GM21786 (cell line): ENCODE results near the gene JPT2.
"Not testable (repeated sequence)": the region's sequence is repeated elsewhere in the genome, so short reads cannot be mapped to it uniquely, and the experiment has no call there.

ENCODE experiments used
- ATAC-seq: cut with Tn5 transposase; IDR thresholded peaks from one replicate; pipeline ENCODE4 v1.9.1; 2021; ENCODE audit not compliant: unreplicated experiment

The JPT2 gene

DNA sequence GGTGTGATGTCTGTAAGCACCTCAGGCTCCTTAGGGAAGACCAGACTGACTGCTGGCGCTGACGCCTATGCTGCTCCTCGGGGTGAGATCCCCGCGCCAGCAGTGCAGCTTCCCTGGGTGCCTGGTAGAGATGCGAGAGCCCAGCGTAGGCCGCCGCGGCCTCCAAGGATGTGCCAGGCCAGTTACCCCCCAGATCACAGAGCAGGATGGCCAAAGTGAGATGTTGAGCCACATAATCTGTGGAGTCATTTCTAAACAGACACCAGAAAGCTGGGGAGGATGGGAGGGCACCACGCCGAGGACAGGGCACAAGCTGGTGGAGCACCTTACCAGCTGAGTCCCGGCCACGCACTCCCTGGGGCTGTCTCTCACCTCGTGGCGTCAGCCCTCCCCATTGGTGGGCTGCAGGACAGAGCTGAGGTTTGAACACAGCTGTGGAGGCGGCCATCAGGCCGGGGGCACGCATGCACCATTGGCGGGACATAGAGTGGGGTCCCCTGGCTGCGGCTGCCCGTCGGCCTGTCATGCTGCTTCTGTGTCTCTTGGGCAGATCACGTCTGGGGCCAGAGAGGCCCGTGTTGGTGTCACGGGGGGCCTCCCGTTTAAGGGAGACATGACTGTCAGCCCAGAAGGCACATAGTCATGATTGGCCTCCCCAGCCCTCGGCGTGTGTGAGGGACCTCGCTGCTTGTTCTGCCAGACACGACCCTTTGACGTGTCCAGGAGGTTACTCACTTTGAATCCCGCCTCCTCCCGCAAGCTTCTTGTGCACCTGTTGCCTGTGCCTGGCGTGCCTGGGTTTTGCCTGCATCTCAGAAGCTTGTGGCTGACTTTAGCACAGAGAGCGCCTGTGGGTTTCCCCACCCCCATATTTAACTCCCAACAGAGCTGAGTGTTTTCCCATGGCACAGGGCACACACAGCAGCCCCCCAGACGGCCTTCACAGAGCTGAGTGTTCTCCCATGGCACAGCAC lies 49.9 kb downstream of the JPT2 start:
- no peak for ATAC-seq

DNA sequence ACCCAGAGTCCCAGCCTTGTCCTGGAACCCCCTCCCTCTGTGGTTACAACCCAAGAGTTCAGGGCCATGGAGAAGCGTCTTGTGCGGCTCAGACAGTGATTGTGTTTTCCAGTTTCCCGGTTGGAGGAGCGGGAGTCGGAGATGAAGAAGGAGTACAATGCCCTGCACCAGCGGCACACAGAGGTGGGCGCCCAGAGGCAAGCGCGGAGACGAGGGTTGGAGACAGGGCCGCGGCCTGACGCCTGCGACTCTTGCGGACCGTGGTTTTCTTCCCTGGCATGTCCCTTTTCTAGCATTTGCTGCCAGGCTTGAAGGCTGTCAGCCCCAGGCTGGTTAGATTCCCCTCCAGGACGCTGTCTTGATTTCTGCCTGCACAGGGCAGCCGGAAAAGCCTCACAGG lies 50.9 kb downstream of the JPT2 start:
- ATAC-seq, result no peak

DNA sequence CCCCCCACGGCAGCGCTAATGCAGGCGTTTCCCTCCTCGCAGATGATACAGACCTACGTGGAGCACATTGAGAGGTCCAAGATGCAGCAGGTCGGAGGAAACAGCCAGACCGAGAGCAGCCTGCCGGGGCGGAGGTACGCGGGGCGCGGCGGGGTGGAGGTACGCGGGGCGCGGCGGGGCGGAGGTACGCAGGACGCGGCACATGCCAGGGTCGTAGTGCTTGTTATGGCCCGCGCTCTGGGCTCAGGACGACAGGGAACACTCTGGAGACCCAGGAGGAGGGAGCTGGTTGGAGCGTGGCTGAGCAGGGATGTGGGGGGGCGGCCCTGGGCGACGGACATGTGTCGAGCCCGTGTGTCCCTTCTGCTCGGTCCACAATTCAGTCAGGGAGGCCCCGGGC lies 51.4 kb downstream of the JPT2 start:
- ATAC-seq, result no peak

DNA sequence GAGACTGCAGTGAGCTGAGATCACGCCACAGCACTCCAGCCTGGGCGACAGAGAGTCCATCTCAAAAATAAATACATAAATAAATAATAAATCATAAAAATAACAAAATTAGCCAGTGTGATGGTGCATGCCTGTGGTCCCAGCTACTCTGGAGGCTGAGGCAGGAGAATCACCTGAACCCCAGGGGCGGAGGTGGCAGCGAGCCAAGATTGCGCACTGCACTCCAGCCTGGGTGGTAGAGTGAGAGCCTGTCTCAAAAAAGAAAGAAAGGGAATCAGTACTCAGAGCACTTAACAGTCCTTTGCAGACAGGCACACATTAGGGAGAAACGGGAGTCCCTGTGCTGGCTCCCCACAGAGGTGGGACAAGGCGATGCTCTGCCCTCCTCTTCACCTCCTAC lies 53.0 kb downstream of the JPT2 start:
- ATAC-seq, result no peak

DNA sequence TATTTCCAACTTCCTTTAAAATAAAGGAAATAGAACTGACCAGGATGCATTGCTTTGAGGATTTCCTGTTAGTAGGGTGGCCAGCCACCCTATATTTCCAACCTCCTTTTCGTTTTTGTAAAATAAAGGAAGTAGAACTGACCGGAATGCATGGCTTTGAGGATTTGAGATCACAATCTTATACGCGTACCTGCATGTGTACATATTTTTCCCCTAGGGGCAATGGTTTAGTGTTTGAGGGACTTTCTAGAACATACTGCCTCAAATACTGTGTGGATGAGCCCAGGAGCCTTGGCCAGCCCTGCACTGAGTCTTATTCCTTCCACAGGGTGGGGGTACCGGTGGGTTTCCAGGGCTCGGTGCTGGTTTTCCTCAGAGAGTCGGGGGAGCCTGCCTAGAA lies 53.5 kb downstream of the JPT2 start:
- no peak for ATAC-seq

DNA sequence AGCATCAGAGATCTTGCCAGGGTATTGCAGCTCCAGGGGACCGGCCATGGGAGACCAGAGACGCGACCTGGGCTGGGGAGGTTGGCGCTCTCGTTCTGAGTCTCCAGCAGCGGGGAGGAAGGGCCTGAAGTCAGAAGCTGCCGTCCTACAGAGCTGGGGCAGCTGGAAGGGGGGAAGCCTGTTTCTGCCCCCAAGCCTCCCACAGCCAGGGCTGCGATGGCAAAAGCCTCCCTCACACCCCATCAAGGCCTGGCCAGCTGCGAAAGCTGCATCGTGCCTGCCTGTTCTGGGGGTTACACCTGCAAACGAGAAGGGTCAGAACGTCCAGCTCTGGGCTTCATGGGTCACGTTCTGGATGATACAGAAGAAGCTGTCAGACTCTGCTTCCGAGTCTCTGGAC lies 54.0 kb downstream of the JPT2 start:
- no peak for ATAC-seq

DNA sequence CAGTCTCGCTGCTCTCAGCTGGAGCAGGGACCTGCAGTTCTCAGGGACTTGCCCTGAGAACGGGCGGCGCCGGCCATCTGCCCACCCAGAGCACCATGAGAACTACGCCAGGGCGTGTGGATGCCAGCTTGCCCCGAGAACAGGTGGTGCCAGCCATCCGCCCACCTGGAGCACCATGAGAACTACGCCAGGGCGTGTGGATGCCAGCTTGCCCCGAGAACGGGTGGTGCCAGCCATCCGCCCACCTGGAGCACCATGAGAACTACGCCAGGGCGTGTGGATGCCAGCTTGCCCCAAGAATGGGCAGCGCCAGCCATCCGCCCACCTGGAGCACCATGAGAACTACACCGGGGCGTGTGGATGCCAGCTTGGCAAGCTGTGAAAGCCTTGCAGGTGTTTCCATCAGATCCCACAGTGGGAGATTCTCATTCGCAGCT lies 54.5 kb downstream of the JPT2 start:
- ATAC-seq, result not testable (repeated sequence)

DNA sequence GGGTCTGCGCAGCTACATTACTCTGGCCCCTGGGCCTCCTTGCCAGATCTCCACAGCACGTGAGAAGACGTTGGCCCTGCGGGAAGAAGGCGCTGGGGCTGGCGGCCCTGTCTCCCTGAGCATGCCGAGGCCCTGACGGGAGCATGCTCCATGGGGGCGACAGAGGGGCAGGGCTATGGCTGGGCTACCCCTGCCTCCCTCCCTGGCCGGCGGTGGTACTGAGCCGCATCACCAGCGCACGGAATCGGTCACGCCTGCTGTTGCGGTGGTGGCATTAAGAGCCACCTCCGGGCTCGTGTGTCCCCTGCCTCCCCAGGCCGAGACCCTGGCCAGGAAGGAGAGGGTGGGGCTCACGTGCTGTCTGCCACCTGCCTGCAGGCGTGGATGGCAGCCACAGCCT lies 56.0 kb downstream of the JPT2 start:
- ATAC-seq, result no peak

DNA sequence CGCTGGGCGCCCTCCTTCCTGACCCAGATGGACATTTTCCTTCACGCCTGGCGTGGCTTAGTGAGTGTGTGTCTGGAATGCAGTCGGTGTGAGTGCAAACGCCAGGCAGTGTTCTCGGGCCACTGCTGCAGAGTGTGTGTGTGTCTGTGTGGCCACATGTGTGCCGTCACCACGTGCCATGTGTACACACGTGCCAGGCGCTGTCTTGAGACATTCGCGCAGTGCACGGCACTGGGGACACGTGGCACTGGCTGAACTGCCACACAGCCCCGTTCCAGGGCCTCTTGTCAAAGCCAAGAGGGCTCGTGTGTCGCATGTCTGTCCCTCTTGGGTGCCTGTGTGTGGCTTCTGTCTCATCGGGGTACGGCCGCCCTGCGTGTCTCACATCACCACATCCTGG lies 56.7 kb downstream of the JPT2 start:
- no peak for ATAC-seq

DNA sequence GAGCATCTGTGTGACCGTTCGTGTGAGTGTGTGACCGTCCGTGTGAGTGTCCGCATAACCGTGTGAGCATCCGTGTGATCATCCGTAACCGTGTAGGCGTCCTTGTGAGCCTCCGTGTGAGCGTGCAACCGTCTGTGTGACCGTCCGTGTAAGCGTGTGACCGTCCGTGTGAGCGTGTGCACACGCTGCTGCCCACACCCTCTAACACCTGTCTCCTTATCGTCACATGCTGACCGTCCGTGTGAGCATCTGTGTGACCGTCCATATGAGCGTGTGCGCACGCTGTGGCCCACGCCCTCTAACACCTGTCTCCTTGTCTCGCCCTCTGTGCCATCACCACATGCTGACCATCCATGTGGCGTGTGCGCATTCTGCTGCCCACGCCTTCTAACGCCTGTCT lies 62.2 kb downstream of the JPT2 start:
- no peak for ATAC-seq

DNA sequence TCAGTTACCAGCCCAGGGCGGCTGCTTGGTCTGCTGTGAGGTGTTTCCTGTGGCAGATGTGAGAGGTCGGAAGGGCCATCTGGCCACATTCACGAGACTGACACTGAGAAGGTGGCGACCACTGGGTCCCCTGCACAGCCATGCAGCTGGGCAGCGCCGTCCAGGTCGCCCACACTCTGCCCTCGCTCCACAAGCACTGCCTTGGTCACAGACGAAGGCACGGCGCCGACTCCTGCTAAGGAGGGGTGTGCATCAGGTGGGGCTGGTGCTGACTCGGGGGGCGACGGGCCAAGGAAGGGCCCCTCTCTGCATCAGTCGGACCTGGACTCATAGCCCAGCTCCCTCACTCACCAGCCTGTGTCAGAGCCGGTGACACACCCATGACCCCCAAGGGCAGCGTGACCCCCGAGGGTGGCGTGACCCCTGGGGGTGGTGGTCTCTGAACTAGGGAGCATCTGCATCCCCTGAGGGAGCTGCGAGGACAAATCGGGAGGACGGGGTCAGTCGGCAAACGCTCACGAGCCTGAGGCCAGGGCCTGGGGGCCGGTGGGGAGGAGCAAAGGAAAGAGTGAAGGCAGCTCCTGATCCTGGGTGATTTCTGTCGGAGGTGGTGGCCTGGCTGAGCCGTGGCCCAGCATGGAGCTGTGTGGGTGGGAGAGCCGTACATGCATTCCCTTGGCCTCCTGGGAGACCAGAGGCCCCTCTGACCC lies 62.9 kb downstream of the JPT2 start:
- no peak for ATAC-seq

DNA sequence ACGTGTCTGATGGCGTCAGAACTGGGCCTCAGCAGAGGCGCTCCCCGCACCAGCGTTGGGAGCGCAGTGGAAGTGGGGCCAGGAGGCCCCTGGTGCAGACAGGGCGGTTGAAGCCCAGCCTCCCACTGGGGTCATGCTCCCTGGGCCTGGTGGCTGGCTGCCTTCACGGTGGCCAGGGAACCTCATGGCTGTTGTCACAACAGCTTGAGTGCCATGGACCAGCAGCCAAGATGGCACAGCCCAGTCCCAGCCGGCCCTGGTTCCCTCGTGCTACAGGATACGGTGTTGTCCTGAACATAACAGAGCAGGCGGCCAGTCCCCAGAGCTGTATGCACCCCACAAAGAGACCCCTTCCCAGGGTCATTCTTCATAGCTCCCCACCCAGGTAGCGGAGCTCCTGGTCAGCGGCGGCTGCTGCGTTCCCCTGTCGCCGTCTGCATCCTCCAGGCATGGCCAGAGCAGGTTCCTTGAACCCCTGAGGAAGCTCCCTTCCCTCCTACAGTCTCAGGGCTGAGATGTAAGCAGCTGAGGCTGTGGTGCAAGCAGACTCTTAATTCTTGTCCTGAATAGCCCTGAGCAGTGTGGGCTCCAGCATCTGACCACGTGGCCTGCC lies 63.6 kb downstream of the JPT2 start:
- no peak for ATAC-seq

DNA sequence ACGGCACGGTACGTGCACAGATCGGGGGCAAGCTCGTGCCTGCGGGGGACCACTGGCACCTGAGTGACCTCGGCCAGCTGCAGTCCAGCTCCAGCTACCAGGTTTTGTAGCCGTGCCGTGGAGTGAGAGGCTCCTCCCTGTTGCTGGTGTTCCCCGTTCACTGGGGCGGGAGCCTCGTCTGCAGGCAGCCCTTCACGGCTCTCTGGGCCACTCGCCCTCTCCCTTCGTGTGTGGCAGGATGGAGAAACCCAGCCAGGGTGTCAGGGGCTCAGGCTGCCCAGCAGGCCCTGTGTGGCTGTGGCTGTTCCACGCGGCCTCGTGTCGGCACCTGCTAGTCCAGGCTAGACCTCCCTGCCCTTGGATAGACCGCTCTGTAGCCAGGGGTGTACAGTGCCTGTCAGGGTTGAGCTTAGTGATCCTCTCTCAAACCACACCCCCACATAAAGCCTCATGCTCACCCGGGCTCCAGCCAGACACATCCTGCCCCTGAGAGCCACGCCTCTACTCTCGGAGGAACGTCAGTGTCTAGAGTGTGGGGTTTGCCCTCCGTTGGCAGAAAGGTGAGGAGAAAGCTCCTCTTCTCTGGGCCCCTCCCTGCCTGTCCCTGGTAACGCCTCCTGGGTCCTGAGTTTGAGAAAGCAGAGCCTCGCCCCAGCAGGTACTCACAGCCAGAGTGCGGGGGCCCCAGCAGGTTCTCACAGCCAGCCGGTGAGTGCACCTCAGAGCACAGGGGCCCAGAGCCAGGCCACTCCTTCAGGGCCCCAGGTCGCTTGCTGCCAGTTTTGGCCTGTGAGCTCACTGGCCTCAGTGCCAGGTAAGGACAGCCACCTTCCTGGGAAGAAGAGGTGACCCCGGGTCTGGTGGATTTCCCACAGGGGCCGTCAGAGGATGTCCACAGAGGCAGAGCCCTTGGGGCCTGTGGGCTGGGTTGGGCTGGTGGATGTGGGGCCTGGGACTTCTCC lies 65.6 kb downstream of the JPT2 start:
- no peak for ATAC-seq

DNA sequence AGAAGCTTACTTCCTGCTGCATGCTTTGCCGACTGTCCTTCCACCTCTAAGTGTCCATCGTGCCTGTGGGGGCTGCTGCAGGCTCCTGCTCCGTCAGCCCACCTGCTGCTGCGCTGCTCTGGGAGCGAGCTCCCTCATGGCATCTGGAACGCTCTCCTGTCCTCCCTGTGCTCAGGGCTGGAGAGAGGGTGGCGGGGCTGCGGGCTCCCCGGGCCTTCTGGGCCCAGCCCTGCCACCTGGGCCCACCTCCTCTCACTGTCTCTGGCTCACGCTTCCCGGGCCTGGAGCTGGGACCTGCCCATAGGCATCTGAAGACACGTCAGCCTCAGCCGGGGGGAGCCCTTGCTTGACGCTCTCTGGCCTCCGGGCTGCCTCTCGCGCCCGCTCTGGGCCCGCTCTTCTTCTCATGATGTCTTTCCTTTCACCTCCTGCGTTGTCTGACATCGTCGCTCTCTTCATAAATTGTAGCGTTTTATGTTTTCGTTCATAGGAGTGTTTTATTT lies 66.3 kb downstream of the JPT2 start:
- ATAC-seq, result no peak

DNA sequence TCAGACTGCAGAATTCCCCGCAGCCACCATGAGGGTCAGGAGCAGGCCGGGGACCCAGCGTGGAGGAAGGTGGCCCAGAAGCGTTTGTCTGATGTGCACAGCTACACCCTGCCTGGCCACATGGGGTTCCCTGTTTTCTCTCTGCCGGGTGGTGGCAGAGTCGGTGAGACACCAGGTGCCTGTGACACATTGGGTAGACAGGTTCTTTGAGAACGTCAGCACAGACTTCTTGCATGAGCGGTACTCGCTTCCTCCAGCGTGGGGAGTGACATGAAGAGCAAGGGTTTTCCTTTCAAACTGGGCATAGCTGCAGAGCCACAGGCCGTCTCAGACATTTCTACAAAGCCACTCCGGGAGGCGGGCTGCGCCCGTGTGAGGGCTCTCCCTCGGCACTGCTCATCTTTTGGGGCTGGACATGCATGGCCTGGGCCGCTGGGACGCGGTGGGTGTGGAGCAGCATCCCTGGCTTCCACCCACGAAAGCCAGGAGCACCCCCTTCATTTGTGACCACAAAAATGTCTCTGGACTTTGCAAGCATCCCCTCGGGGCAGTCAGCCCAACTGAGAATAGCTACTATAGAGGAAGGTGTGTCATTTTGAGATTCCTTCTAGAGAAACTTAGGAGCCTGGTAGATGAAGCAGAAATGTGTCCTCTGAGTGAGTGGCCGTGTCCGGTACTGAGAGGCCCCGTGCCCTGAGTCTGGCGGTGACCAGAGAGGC lies 67.3 kb downstream of the JPT2 start:
- no peak for ATAC-seq

DNA sequence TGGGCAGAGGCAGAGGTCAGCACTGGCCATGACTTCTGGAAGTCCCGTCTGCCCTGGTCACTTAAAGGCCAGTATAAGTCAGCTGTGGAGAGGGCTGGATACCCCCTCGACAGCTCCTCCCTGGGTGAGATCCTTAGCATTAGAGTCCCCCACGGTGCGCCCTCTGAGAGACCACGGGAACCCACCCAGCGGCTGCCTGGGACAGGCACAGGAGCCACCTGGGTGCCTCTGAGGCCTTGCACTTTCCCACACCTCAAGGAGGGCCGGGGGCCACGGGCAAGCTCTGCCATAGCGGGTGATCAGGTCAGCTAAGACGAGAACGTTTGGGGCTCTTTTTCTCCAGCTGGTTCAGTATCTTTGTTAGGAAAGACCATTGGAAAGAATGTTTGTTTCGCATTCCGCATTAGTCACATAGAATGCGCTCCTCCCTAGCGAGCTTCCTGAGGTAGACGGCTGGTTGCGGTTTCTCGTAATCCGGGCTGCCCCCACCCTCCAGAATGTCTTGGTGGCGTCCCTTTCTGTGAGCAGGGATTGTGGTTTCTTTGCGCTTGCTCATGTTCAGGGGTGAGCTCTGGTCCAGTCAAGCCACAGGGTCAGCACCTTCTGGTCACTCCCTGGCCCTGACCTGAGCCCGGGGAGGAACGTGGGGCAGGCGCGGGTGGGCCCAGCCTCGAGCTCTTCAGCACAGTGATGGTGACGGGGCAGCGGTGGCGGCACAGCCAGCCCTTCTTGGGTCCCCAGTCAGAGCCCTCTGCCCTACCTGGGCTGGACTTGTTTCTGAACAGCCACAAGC lies 68.0 kb downstream of the JPT2 start:
- ATAC-seq, result no peak

DNA sequence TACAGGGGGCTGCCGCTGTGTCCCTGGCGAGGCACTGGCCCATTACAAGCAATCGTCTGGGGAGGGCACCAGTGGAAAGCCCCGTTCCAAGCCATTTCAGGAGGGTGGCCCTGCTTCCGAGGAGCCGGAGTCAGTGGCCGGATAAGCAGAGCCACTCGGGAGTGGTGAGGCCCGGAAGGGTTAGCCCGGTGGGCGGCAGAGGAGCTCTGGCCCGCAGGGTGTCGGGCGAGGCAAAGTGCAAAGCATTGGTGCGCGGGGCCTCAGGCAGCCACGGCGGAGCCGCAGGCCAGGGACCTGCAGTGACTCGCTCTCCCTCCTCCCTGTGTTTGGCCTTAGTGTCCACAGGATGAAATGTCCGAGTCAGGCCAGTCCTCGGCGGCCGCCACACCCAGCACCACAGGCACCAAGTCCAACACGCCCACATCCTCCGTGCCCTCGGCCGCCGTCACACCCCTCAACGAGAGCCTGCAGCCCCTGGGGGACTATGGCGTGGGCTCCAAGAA lies 68.7 kb downstream of the JPT2 start:
- ATAC-seq, result no peak

DNA sequence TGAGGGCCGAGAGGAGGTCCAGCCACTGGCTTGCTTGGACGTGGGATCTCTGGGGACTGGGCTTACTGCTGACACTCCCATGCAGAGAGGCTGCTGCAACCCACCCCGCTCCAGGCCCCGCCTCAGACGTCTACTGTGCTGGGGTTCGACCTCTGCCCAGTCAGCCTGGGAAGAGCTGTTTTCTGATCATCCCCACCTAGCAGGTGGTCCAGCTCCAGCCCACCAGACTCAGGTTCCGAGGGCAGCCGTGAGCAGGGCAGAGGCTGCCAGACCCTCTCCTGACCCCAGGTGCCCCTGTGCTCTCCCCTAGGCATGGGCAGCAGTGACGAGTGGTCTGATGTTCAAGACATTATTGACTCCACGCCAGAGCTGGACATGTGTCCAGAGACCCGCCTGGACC lies 69.9 kb downstream of the JPT2 start:
- ATAC-seq, result no peak
